Left ventricle myocardium inferior (tissue), 1 donor: ENCODE data around the gene PPP2R2C. TPM values are rescaled to one million over a fixed set of nuclear protein-coding genes. Genes with fewer than 3 reads are reported as not detected.

ENCODE experiments used
- DNase-seq: peaks from one replicate; pipeline ENCODE4 v3.0.0-alpha.2; 2020
- H3K27ac ChIP-seq: fragments of 200-600 bp; replicated peaks from 2 replicates; pipeline ENCODE4 v1.8.0; 2021
- H3K27me3 ChIP-seq: fragments of 200-600 bp; 2 replicates; pipeline ENCODE4 v1.8.0; 2021; ENCODE audit warnings: low read depth
- H3K36me3 ChIP-seq: fragments of 200-600 bp; 2 replicates; pipeline ENCODE4 v1.8.0; 2021
- H3K4me1 ChIP-seq: fragments of 200-600 bp; 2 replicates; pipeline ENCODE4 v1.8.0; 2021
- H3K4me3 ChIP-seq: fragments of 200-600 bp; 2 replicates; pipeline ENCODE4 v1.8.0; 2021; ENCODE audit warnings: mild to moderate bottlenecking, moderate library complexity
- H3K9me3 ChIP-seq: fragments of 200-600 bp; replicated peaks from 2 replicates; pipeline ENCODE4 v1.8.0; 2021
- intact Hi-C: fragments of 100-400 bp; cut with micrococcal nuclease; formaldehyde crosslinking; loops from one replicate; pipeline ENCODE4 v1.11.0; 2022
- total RNA-seq: library from RNA; stranded (reverse); fragmentation: NEBNext Ultra II Directional; extraction: Animal tissue kit (Norgen Biotek cat#: 25700); gene quantifications from one replicate; pipeline ENCODE4 v1.2.1, GENCODE V29; 2021
- TF ChIP-seq, protein P1 (sequence below): fragments of 200-600 bp; IDR thresholded peaks from 2 replicates; pipeline ENCODE4 v1.8.0; 2021; ENCODE audit warnings: antibody characterized with exemption, mild to moderate bottlenecking, borderline replicate concordance
- donor health status: DM: no; HTN: yes; CAD: no; lungs with severe emphysema.

The PPP2R2C gene
- total RNA-seq, 1 donor from 2014 or later = 9.7 TPM

DNA sequence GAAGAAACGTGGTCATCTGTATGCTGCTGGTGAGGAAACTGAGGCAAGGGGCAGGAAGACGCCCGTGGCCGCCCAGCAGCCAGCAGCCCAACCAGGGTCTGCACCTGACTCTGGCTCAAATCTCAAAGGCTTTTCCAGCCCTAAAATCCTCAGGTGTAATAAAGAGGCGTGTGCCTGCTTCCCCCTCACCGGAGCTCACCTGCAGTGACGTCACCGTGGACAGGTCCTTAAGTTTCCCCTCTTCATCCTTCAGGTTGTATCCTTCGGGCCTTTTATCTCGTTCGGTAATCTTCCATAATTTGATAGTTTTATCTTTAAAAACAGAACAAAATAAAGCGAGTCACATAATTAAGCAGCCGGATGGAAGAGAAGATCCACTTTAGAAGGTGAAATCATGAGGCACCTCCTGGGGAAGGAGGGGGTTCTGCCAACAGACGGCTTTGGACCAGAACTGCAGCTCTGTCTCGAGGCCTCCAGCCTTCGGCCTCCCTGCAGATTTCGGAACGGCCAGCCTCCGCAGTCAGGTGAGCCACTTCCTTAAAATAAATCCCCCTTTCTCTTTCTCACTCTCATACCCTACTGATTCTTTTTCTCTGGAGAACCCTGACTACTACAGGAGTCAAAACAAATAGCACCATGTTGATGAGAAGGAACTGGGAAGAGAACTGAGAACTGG, 96.7 kb downstream of the PPP2R2C start:
- no peaks in the 10 kb centered on the region for H3K36me3 ChIP-seq
- no peaks in the 10 kb centered on the region for H3K9me3 ChIP-seq
- H3K4me3 ChIP-seq = no peak overlapping the region
- intact Hi-C loops = no loop called here
- peaks cover 49% of the 10 kb centered on the region for H3K27me3 ChIP-seq
- TF ChIP-seq, protein P1, sequence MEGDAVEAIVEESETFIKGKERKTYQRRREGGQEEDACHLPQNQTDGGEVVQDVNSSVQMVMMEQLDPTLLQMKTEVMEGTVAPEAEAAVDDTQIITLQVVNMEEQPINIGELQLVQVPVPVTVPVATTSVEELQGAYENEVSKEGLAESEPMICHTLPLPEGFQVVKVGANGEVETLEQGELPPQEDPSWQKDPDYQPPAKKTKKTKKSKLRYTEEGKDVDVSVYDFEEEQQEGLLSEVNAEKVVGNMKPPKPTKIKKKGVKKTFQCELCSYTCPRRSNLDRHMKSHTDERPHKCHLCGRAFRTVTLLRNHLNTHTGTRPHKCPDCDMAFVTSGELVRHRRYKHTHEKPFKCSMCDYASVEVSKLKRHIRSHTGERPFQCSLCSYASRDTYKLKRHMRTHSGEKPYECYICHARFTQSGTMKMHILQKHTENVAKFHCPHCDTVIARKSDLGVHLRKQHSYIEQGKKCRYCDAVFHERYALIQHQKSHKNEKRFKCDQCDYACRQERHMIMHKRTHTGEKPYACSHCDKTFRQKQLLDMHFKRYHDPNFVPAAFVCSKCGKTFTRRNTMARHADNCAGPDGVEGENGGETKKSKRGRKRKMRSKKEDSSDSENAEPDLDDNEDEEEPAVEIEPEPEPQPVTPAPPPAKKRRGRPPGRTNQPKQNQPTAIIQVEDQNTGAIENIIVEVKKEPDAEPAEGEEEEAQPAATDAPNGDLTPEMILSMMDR = no peak
- H3K27ac ChIP-seq = no peak overlapping the region
- H3K4me1 ChIP-seq = no peaks in the 10 kb centered on the region
- DNase-seq = no peak

DNA sequence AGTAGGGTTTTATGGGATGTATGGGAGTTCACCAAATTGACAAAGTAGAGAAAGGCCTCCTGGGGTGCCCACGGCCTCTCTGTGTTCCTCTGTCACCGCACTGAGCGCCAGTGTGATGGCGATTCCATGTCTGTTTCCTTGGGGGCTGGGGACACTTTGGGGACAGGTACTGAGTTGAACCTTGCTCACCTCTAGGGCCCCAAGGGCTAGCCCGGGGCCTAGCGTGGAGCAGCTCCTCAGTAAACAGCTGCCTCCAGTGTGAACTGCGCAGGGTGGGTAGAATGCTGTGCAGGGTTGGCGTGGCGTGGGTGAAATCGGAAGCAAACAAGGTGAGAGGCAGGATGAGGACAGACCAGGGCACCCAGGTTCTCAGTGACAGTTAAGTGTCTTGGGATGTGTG, 97.8 kb downstream of the PPP2R2C start:
- Histone ChIP-seq H3K9me3 (no peaks in the 10 kb centered on the region), H3K4me1 (no peaks in the 10 kb centered on the region), H3K4me3 (no peak overlapping the region), H3K27me3 (peaks cover 49% of the 10 kb centered on the region), H3K27ac (no peak overlapping the region), H3K36me3 (no peaks in the 10 kb centered on the region)
- TF ChIP-seq, protein P1 = no peak
- intact Hi-C loops = no loop called here
- DNase-seq = peak; percentile 3

DNA sequence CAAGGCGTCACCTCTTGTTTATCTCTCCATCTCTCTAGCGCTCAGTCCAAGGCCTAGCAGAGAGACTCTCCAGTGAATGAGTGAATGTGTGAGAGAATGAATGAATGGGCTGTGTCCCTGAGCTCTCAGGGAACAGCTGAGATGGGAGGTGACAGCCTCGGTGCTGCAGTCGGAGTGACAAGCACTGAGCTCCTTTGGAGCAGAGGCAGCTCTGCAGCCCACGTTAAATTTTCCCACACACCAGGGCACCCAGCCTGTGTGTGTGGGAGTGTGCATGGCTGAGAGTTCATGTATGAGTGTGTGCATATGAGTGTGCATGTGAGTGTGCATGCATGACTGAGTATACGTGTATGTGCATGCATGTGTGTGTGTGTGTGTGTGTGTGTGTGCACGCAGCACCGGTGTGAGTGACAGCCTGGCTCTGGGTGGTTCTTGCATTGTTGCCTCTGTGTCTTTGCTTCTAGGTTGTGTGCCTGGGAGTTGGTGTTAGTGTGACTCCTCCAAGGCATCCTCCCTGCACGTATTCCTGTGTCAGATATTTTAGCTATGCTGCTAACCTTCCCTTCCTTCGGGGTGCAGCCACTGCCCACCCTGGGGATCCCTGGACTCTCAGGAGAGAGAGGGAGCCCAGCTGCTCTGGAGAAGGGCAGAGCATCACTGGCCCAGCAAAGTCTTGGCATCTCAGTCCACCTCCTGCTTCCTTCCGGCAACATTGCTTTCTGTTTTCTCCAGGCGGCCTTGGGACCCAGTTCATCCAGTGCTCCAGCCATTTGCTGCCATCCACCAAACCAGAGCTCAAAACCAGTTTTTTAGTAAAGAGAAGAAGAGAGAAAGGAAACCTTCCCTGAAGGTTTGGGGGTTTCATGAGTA, 98.6 kb downstream of the PPP2R2C start:
- H3K4me1 ChIP-seq = no peaks in the 10 kb centered on the region
- H3K27ac ChIP-seq = no peak overlapping the region
- no peak overlapping the region for H3K4me3 ChIP-seq
- peak; percentile 0 for DNase-seq
- TF ChIP-seq, protein P1 = no peak
- H3K9me3 ChIP-seq = no peaks in the 10 kb centered on the region
- intact Hi-C loops = no loop called here
- H3K27me3 ChIP-seq = peaks cover 55% of the 10 kb centered on the region
- no peaks in the 10 kb centered on the region for H3K36me3 ChIP-seq

DNA sequence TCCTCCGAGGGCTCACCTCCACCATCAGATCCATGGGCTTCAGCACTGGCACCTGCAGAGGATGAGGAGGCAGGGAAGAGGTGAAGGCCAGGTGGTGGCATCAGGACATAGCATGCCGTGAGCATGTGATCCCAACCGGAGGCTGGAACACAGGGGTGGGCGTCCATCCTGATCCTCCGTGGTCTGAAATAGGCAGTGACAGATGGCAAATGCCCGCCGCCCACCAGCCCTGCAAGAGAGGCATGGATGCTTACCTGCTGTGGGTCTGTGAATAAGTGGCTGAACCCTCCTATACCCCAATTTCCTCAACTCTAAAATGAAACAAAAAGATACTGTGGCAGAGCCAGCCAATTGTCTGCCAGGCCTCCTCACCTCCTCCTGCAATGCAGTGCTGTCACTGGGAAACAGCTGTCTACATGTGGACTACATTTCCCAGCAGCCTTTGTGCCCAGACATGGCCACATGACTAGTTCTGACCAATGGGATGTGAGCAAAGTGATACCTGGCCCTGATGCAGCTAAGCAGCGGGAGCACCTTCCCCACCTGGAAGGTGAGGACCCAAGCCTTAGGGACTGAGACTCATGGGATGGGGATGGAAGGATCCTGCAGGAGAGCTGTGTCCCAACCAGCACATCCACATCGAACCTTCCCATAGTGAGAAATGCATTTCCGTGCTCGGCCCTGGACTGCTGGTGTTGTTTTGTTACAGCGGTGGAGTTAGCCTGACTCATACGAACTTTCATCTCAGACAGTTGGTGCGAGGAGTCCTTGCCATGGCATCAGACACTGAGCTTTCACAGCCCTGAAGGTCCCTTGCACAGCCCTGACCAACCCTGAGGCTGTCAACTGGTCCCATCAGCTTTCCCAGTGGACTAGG, 99.5 kb downstream of the PPP2R2C start:
- Histone ChIP-seq H3K4me3 (no peak overlapping the region), H3K36me3 (no peaks in the 10 kb centered on the region), H3K27me3 (peaks cover 55% of the 10 kb centered on the region), H3K27ac (no peak overlapping the region), H3K9me3 (no peaks in the 10 kb centered on the region), H3K4me1 (no peaks in the 10 kb centered on the region)
- TF ChIP-seq, protein P1 = no peak
- intact Hi-C loops = no loop called here
- DNase-seq = peak; percentile 2

DNA sequence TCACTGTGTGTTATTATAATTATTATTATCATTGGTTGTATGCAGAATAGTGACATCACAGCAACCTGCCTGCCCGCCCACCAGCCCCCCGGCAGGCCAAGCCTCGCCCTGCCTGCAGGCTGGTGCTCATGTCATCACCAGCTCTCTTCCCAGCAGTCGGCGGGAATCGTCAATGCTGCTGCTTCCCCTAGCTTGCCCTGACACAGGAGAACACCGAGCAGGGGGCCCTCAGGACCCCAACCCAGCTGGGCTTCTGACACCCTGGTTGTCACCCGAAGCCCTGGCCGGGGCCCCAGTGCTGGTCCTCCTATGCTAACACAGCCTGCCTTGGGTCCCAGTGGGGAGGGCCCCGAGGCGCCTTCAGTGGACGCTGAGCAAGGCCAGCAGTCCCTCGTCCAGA, 100.6 kb downstream of the PPP2R2C start:
- intact Hi-C loops = no loop called here
- Histone ChIP-seq H3K4me1 (no peaks in the 10 kb centered on the region), H3K36me3 (no peaks in the 10 kb centered on the region), H3K27me3 (peaks cover 56% of the 10 kb centered on the region), H3K4me3 (no peak overlapping the region), H3K9me3 (no peaks in the 10 kb centered on the region), H3K27ac (no peak overlapping the region)
- TF ChIP-seq, protein P1 = no peak
- DNase-seq = no peak
